ENCODE results near the gene CTNNBL1. TPM values are rescaled to one million over a fixed set of nuclear protein-coding genes. Genes with fewer than 3 reads are reported as not detected.

Gene CTNNBL1
- total and polyA plus RNA-seq, 2 of the 4 experiments (the other 2 are of a cell fraction) = 29.9 to 34.1 TPM

DNA sequence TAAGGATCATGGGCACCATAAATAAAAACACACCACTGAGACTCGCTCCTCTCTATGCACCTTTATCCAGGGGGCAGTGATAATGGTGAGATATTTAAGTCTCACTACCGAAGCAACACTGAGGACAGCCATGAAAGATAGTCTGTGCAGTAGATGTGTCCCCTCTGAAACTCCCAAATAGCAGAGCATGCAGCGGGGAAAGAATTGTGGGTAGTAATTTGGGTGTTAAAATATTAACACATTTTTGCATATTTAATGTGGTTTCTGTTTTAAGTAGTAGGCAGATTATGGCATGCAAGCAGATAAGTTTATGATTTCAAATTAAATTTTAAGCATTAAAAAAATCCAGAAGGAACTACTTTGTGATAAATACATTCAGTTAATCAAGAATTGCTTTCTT is 82.7 kb downstream of the CTNNBL1 start:
- H3K79me1 ChIP-seq (ENCODE audit: low read depth in 1 of 2, low read length in 2 of 2) = no peaks in the 10 kb centered on the region
- no peak overlapping the region for H3K27ac ChIP-seq (ENCODE audit: insufficient read depth, low read length)
- no peak overlapping the region for H3K4ac ChIP-seq (ENCODE audit: low read depth, low read length)
- no peak overlapping the region for H4K8ac ChIP-seq (ENCODE audit: low read depth in 2 of 2, low read length in 2 of 2)
- no peak overlapping the region for H3K14ac ChIP-seq (replicated peaks; ENCODE audit: low read depth, low read length)
- peaks cover 6% of the 10 kb centered on the region for H3K36me3 ChIP-seq (ENCODE audit: control insufficient read depth, insufficient read depth, low read length)
- no peak overlapping the region for H2BK15ac ChIP-seq (ENCODE audit: low read depth, low read length)
- H3K9ac ChIP-seq (ENCODE audit: low read depth, low read length) = no peak overlapping the region
- intact Hi-C loops (cut with micrococcal nuclease) = no loop called here
- H3K4me2 ChIP-seq (ENCODE audit: low read depth, low read length) = no peak overlapping the region
- H3K18ac ChIP-seq (ENCODE audit: low read depth, low read length) = no peak overlapping the region
- H3K4me1 ChIP-seq (ENCODE audit: control insufficient read depth, insufficient read depth, low read length) = no peaks in the 10 kb centered on the region
- no peak overlapping the region for H4K5ac ChIP-seq (ENCODE audit: low read depth, low read length)
- H3K56ac ChIP-seq (ENCODE audit: extremely low read depth, insufficient read depth, low read length) = no peak overlapping the region
- ChIA-PET POLR2A (ENCODE audit: unreplicated experiment) (no interaction called here), CTCF (no interaction called here)
- DNase-seq (no peak), ATAC-seq (ENCODE audit: low read depth) (no peak)
- in situ Hi-C loops (cut with MboI; ENCODE audit: low sequenced_read_pairs) = no loop called here
- H2BK20ac ChIP-seq (ENCODE audit: low read depth, low read length) = no peak overlapping the region
- no peak overlapping the region for H2BK5ac ChIP-seq (ENCODE audit: low read depth, low read length, poor library complexity, severe bottlenecking)
- no peaks in the 10 kb centered on the region for H3K9me3 ChIP-seq (ENCODE audit: control insufficient read depth, insufficient read depth, low read length)
- no peak overlapping the region for H2AFZ ChIP-seq (replicated peaks; ENCODE audit: low read length, poor library complexity)
- no peaks in the 10 kb centered on the region for H3K9me1 ChIP-seq (ENCODE audit: insufficient read depth, low read length)
- no peaks in the 10 kb centered on the region for H4K20me1 ChIP-seq (ENCODE audit: insufficient read depth, low read length)
- WGBS, 2 experiments (ENCODE audit: extremely low coverage in 2 of 2, insufficient read length in 1 of 2) = no CpG with 5 or more reads among the region's 3 CpGs
- no TSS peak for BruUV-seq (replicated peaks)
- no peak overlapping the region for H3K4me3 ChIP-seq (ENCODE audit: insufficient read depth, low read depth, low read length)
- no peak overlapping the region for H2BK120ac ChIP-seq (ENCODE audit: low read depth, low read length)
- dilution Hi-C loops (cut with HindIII; ENCODE audit: low sequenced_read_pairs, unreplicated experiment) = no loop called here
- TF ChIP-seq, protein P1, sequence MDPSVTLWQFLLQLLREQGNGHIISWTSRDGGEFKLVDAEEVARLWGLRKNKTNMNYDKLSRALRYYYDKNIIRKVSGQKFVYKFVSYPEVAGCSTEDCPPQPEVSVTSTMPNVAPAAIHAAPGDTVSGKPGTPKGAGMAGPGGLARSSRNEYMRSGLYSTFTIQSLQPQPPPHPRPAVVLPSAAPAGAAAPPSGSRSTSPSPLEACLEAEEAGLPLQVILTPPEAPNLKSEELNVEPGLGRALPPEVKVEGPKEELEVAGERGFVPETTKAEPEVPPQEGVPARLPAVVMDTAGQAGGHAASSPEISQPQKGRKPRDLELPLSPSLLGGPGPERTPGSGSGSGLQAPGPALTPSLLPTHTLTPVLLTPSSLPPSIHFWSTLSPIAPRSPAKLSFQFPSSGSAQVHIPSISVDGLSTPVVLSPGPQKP (IDR thresholded peaks at IDR 0.05; ENCODE audit: borderline replicate concordance, low read depth, low read length) = no peak
- TF ChIP-seq, protein P2, sequence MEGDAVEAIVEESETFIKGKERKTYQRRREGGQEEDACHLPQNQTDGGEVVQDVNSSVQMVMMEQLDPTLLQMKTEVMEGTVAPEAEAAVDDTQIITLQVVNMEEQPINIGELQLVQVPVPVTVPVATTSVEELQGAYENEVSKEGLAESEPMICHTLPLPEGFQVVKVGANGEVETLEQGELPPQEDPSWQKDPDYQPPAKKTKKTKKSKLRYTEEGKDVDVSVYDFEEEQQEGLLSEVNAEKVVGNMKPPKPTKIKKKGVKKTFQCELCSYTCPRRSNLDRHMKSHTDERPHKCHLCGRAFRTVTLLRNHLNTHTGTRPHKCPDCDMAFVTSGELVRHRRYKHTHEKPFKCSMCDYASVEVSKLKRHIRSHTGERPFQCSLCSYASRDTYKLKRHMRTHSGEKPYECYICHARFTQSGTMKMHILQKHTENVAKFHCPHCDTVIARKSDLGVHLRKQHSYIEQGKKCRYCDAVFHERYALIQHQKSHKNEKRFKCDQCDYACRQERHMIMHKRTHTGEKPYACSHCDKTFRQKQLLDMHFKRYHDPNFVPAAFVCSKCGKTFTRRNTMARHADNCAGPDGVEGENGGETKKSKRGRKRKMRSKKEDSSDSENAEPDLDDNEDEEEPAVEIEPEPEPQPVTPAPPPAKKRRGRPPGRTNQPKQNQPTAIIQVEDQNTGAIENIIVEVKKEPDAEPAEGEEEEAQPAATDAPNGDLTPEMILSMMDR (conservative IDR thresholded peaks at IDR 0.05; ENCODE audit: low read depth, low read length) = no peak
- TF ChIP-seq NFE2L2 (IDR thresholded peaks at IDR 0.05; ENCODE audit: low read depth, low read length) (no peak), BHLHE40 (IDR thresholded peaks at IDR 0.05; ENCODE audit: low read depth, low read length) (no peak), MAZ (IDR thresholded peaks at IDR 0.05; ENCODE audit: borderline replicate concordance, low read depth, low read length) (no peak), MAFK (IDR thresholded peaks at IDR 0.05; ENCODE audit: low read depth, low read length) (no peak), RFX5 (IDR thresholded peaks at IDR 0.05; ENCODE audit: low read depth, low read length) (no peak), SMC3 (IDR thresholded peaks at IDR 0.05; ENCODE audit: low read depth, low read length) (no peak), MXI1 (IDR thresholded peaks at IDR 0.05; ENCODE audit: borderline replicate concordance, low read depth, low read length) (no peak), CHD1 (IDR thresholded peaks at IDR 0.05; ENCODE audit: low read depth, low read length) (no peak)
- H3K27me3 ChIP-seq (ENCODE audit: control insufficient read depth, insufficient read depth, low read length) = no peaks in the 10 kb centered on the region
- H3K23ac ChIP-seq (ENCODE audit: low read depth, low read length) = no peak overlapping the region
- no peak overlapping the region for H2AK5ac ChIP-seq (ENCODE audit: low read depth, low read length)
- no peak overlapping the region for H4K91ac ChIP-seq (ENCODE audit: insufficient read depth, low read depth, low read length)
- no peak overlapping the region for H2AK9ac ChIP-seq (replicated peaks; ENCODE audit: low read depth, low read length, poor library complexity)
